BE2C (cell line): ENCODE measurements around the gene SYT15.
A peak's percentile ranks its signal among the peaks of the same experiment; 100 is the strongest.
"Not testable (repeated sequence)": the region's sequence is repeated elsewhere in the genome, so short reads cannot be mapped to it uniquely, and the experiment has no call there.

Source experiments
- DNase-seq: peaks from one replicate; pipeline ENCODE4 v3.0.0-alpha.2; 2020
- H3K27me3 ChIP-seq: fragments of 250-450 bp; sonication (Bioruptor Pico); 2 replicates; pipeline ENCODE4 v1.5.1; 2020; ENCODE audit warnings: mild to moderate bottlenecking
- H3K36me3 ChIP-seq: fragments of 250-450 bp; sonication (Bioruptor Pico); 2 replicates; pipeline ENCODE4 v1.5.1; 2020; ENCODE audit warnings: mild to moderate bottlenecking
- H3K4me1 ChIP-seq: fragments of 250-450 bp; sonication (Bioruptor Pico); 2 replicates; pipeline ENCODE4 v1.5.1; 2020
- H3K4me3 ChIP-seq: 2 replicates; pipeline ENCODE4 v1.5.1; 2011; ENCODE audit warnings: low read depth, low read length
- H3K9me3 ChIP-seq: fragments of 250-450 bp; sonication (Bioruptor Pico); 2 replicates; pipeline ENCODE4 v1.5.1; 2020
- CTCF ChIP-seq: IDR thresholded peaks from 2 replicates; pipeline ENCODE4 v1.5.1; 2012; ENCODE audit warnings: mild to moderate bottlenecking, low read depth, low read length

SYT15 gene

GRCh38 chr10:46558122-46558391 lies 20.9 kb upstream of the SYT15 start:
- Histone ChIP-seq H3K36me3 (no peaks in the 10 kb centered on the region), H3K9me3 (no peaks in the 10 kb centered on the region), H3K27me3 (peaks cover 11% of the 10 kb centered on the region)

GRCh38 chr10:46558392-46559185 lies 20.3 kb upstream of the SYT15 start:
- H3K4me3 ChIP-seq = no peak overlapping the region
- H3K27me3 ChIP-seq = peaks cover 11% of the 10 kb centered on the region
- no peaks in the 10 kb centered on the region for H3K4me1 ChIP-seq
- DNase-seq = no peak
- no peak for TF ChIP-seq CTCF
- H3K36me3 ChIP-seq = no peaks in the 10 kb centered on the region
- H3K9me3 ChIP-seq = no peaks in the 10 kb centered on the region

More at GRCh38 chr10:46558122-46558391, 20.9 kb upstream of the SYT15 start:
- Histone ChIP-seq H3K4me1 (no peaks in the 10 kb centered on the region), H3K4me3 (no peak overlapping the region)
- no peak for TF ChIP-seq CTCF
- no peak for DNase-seq

- peaks cover 11% of the 10 kb centered on the region for H3K27me3 ChIP-seq
- H3K4me1 ChIP-seq = no peaks in the 10 kb centered on the region
- DNase-seq = no peak
Measured at GRCh38 chr10:46559231-46559671, 19.7 kb upstream of the SYT15 start.

GRCh38 chr10:46560381-46560780 lies 18.5 kb upstream of the SYT15 start:
- Histone ChIP-seq H3K36me3 (no peaks in the 10 kb centered on the region), H3K27me3 (peaks cover 11% of the 10 kb centered on the region), H3K4me1 (no peaks in the 10 kb centered on the region), H3K9me3 (no peaks in the 10 kb centered on the region), H3K4me3 (no peak overlapping the region)
- TF ChIP-seq CTCF = no peak
- no peak for DNase-seq

More at GRCh38 chr10:46559231-46559671, 19.7 kb upstream of the SYT15 start:
- Histone ChIP-seq H3K36me3 (no peaks in the 10 kb centered on the region), H3K9me3 (no peaks in the 10 kb centered on the region), H3K4me3 (no peak overlapping the region)
- no peak for TF ChIP-seq CTCF

GRCh38 chr10:46560952-46561351 lies 18.0 kb upstream of the SYT15 start:
- Histone ChIP-seq H3K4me1 (no peaks in the 10 kb centered on the region), H3K27me3 (peaks cover 11% of the 10 kb centered on the region), H3K9me3 (no peaks in the 10 kb centered on the region), H3K4me3 (no peak overlapping the region), H3K36me3 (no peaks in the 10 kb centered on the region)
- no peak for DNase-seq
- no peak for TF ChIP-seq CTCF

- H3K4me3 ChIP-seq, H3K9me3 ChIP-seq, H3K4me1 ChIP-seq, H3K27me3 ChIP-seq, H3K36me3 ChIP-seq: not testable (repeated sequence)
- DNase-seq = peak; percentile 76
- TF ChIP-seq CTCF = peak; percentile 78
Measured at GRCh38 chr10:46565591-46566332, 13.2 kb upstream of the SYT15 start.

- H3K27me3 ChIP-seq, H3K4me3 ChIP-seq, H3K4me1 ChIP-seq, H3K9me3 ChIP-seq, DNase-seq, H3K36me3 ChIP-seq: not testable (repeated sequence)
Measured at GRCh38 chr10:46567151-46567550, 11.8 kb upstream of the SYT15 start.

GRCh38 chr10:46570655-46571054 lies 8.3 kb upstream of the SYT15 start:
- not testable (repeated sequence) for H3K9me3 ChIP-seq

GRCh38 chr10:46572765-46573164 lies 6.2 kb upstream of the SYT15 start:
- H3K4me1 ChIP-seq, H3K9me3 ChIP-seq, H3K4me3 ChIP-seq, H3K36me3 ChIP-seq, H3K27me3 ChIP-seq, DNase-seq: not testable (repeated sequence)

More at GRCh38 chr10:46570655-46571054, 8.3 kb upstream of the SYT15 start:
- H3K4me1 ChIP-seq, DNase-seq, H3K36me3 ChIP-seq, H3K4me3 ChIP-seq, H3K27me3 ChIP-seq: not testable (repeated sequence)
